Measurements from ENCODE around the gene TMEM61.
"Not testable (repeated sequence)": the region's sequence is repeated elsewhere in the genome, so short reads cannot be mapped to it uniquely, and the experiment has no call there.

Gene TMEM61

GRCh38 chr1:54980528-54981241 is at the start of gene TMEM61:
TMEM61 (plus strand) TSS chr1:54980628; CDS start chr1:54981066, 438 bp downstream.
- no peak for DNase-seq

DNA sequence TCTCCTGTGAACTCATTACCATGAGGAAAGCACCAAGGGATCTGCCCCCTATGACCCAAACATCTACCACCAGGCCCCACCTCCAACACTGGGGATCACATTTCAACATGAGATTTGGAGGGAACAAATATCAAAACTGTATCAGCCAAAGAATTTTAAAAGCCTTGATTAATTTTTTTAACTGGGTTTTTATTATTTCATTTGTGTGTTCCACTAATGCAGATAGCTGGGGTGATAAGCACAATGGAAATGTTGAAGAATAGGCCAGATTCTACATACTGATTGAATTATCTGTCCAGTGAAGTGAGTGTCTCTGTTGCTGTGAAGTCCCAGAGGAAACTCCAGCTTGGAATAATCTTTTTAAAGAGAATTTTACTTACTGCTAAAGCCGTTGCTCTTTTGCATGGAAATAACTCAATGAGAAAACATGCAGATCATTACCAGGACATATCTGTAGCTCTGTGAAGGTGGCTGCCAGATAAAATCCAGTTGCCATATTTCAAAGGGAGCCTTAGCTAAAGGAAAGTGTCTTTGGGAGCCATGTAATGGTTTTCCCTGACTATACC is 49.1 kb upstream of the TMEM61 start:
- DNase-seq: no peak

DNA sequence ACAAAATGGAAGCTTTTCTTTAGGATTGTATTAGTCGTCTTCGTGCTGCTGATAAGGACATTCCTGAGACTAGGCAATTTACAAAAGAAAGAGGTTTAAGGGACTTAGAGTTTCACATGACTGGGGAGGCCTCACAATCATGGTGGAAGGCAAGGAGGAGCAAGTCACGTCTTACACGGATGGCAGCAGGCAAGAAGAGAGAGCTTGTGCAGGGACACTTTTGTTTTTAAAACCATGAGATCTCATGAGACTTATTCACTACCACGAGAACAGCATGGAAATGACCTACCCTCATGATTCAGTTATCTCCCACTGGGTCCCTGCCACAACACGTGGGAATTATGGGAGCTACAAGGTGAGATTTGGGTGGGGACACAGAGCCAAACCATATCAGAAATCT is 46.3 kb upstream of the TMEM61 start:
- DNase-seq: not testable (repeated sequence)

DNA sequence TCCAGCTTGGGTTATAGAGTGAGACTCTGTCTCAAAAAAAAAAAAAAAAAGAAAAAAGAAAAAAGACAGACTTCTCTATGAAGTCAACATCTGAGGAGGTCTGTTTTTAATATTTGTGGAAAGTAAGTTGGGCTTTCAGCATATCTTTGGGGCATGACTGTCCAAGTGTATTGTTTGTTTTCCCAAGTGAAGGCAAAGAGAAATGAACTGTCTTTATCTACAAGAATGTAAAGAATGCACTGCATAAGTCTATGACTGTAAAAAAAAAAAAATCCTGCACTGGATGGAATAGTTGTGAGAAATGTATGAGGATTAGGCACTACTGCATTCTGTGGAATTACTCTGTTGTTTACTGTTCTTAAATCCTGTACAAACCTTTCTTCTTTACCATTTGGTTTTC is 45.6 kb upstream of the TMEM61 start:
- DNase-seq: no peak

DNA sequence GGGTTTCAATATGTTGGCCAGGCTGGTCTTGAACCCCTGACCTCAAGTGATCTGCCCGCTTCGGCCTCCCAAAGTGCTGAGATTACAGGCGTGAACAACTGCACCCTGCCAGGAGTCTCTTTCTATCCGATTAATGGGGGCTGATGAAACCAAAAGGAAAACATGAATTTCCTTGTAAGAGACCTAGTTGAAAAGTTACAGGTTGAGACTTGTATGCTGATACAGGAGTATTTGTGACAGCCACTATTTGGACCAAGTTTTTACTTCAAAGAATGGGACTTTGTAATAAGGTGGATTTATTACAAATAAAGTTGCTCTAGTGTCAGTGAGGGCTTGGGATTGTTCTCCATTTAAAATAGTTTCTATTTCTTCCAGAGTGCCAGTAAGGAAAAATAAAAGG is 43.6 kb upstream of the TMEM61 start:
- DNase-seq: no peak

GRCh38 chr1:54937469-54937868 is 43.0 kb upstream of the TMEM61 start:
- no peak for DNase-seq

- DNase-seq: not testable (repeated sequence)
Measured at GRCh38 chr1:54938955-54939354, 41.5 kb upstream of the TMEM61 start.

DNA sequence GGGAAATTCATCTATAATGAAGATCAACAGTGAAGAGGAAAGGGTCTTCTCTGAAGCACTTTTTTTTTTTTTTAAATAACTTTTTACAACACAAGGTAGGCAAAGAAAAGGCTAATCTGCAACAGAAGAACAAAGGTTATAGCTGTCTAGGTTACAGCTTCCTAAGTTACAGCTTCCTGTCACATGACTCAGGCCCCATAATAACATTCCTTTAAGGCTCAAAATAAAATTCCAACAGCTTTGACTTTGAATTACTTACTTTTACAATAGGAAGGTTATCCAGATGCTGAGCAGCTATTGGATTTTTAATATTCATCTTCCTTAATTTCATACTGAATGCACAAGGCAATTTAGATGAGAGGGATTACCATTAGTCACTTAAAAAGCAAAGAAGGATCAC is 40.4 kb upstream of the TMEM61 start:
- no peak for DNase-seq

DNA sequence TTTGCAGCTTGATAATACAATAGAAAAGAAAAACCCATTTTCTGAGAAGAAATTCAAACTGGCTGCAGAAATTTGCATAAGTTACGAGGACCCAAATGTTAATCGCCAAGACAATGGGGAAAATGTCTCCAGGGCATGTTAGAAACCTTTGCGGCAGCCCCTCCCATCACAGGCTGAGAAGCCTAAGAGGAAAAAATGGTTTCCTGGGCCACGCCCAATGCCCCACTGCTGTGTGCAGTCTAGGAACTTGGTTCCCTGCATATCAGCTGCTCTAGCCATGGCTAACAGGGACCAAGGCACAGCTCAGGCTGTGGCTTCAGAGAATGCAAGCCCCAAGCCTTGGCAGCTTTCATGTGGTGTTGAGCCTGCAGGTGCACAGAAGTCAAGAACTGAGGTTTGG is 37.5 kb upstream of the TMEM61 start:
- DNase-seq: no peak

DNA sequence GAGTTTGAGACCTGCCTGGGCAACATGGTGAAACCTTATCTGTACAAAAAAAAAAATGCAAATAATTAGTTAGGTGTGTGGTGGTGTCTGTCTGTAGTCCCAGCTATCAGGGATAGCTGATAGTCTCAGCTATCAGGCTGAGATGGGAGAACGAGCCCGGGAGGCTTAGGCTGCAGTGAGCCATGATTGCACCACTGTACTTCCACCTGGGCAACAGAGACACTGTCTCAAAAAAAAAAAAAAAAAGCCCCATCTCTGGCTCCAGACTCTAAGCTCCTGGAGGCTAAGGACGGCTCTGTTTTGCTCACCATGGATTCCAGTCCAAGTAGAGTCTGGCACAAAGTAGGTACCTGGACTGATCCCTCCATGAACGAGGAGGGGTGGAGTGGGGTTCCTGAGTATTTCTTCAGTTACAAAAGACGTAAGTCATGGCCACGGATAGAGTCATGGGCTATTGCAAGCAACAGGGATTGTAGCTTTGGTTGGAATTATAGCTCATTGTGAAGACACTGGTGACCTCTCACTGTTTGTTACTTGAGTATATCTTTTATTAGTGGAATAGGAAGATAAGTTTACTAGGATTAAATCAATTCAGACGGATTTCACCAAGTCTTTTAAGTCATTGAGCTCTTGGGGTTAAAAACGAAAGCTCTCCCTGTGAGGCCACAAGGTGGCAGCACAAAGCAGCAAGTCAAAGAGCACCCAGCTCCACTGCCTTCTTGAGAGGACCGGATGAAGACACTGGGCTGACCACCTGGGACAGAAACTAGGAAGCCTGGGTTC is 35.6 kb upstream of the TMEM61 start:
- peak; percentile 45 to 52 for DNase-seq

GRCh38 chr1:54945393-54945936 is 35.0 kb upstream of the TMEM61 start:
- DNase-seq: no peak

GRCh38 chr1:54947540-54947939 is 32.9 kb upstream of the TMEM61 start:
- no peak for DNase-seq

DNA sequence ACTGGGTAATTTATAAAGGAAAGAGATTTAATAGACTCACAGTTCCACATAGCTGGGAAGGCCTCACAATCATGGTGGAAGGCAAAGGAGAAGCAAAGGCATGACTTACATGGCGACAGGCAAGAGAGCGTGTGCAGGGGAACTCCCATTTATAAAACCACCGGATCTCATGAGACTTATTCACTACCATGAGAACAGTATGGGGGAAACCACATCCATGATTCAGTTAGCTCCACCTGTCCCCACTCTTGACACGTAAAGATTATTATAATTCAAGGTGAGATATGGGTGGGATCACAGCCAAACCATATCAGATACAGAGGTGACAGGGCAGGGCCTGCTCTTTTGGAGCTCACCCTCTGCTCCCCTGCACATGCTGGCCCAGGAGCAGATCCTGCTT is 31.4 kb upstream of the TMEM61 start:
- no peak for DNase-seq

- no peak for DNase-seq
Measured at GRCh38 chr1:54950006-54950368, 30.4 kb upstream of the TMEM61 start.

- peak; percentile 15 to 24 for DNase-seq
Measured at GRCh38 chr1:54950369-54951163, 29.9 kb upstream of the TMEM61 start.

DNA sequence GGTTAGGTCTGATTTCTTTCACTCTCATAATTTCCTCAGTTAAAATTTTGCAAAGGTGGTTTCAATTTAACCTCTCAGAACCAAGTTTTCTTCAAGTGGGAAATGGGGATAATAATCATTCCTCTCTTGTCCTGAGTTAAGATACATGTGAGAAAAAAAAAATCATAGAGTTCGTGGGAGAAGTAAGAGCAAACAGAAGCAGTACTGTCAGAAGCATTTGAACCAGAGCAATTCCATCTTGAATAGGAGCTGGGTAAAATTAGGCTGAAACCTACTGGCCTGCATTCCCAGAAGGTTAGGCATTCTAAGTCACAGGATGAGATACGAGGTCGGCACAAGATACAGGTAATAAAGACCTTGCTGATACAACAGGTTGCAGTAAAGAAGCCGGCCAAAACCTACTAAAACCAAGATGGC is 28.6 kb upstream of the TMEM61 start:
- no peak for DNase-seq

- DNase-seq: no peak
Measured at GRCh38 chr1:54952950-54953718, 27.3 kb upstream of the TMEM61 start.

DNA sequence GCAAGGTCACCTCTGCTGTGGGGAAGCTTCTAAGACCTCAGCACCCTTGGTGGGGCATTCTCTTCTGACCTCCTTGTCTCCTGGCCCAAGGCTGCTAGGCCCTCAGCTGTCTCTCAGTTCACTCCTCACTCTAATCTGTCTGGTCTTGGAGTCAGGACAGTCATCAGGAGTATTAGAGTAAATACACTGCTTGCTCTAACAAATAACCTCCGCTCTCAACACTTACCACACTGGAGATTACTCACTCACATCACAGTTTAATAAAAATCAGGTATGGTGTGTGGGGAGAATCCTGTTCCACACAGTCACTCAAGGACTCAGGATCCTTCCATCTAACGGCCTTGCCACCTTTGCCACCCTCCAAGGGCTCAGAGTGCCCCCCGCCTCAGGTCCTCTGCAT is 26.6 kb upstream of the TMEM61 start:
- DNase-seq: no peak

GRCh38 chr1:54955359-54955758 is 25.1 kb upstream of the TMEM61 start:
- DNase-seq: no peak

DNA sequence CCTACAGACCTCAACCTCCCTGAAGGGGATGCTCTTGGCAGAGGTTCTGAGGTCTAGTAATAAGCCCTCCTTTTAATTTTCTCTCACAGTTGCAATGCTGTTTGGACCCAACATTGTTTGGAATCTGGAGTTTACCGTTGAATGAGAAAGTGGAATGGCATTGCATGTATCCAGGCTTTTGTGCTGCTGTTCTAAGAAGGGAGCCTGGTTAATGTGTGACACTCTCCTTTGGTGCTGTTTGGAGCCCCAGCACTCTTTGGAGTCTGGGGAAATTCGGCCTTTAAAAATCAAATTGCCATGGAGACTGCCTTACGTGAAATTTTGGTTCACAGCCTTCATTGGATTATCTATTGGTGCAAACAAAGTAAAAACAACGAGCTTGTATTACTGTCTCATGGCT is 23.7 kb upstream of the TMEM61 start:
- DNase-seq: no peak

DNA sequence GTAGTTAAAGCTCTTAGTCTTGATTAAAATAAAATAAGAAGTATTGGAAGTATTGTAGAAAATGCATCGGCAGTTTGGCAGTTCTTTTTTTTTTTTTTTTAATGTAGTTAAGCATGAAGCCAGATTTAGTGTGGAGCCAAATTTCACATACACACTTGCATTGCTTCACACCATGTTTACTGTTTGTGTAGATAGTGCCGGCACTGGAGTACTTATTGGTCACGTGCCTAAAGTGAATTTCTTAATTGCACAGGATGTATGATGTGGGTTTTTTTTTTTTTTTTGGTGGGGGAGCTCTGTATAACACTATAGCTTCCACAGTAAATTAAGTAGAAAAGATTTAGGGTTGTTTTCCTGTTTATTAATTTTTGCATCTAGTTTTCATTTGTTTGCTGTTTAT is 21.2 kb upstream of the TMEM61 start:
- no peak for DNase-seq

Data from stimulated activated CD4-positive, alpha-beta T cell treated with anti-CD3 and anti-CD28 coated beads, Interleukin-4, amount 100 ng/mL, for 4 hours (primary cell).